GM21515 (cell line): Measurements from ENCODE around the gene AOX1.
"Not testable (repeated sequence)": the region's sequence is repeated elsewhere in the genome, so short reads cannot be mapped to it uniquely, and the experiment has no call there.

Experiments used
- ATAC-seq: cut with Tn5 transposase; IDR thresholded peaks from one replicate; pipeline ENCODE4 v1.9.1; 2021; ENCODE audit not compliant: unreplicated experiment

Gene AOX1

GRCh38 chr2:200600549-200601225, 14.9 kb downstream of the AOX1 start:
- ATAC-seq, result no peak

- ATAC-seq, result no peak
These were observed 16.8 kb downstream of the AOX1 start for GRCh38 chr2:200602584-200602983.

- ATAC-seq, result no peak
These were observed 18.2 kb downstream of the AOX1 start for GRCh38 chr2:200603972-200604371.

- no peak for ATAC-seq
These were observed 18.9 kb downstream of the AOX1 start for GRCh38 chr2:200604571-200605255.

GRCh38 chr2:200608341-200609027, 22.7 kb downstream of the AOX1 start:
- no peak for ATAC-seq

- ATAC-seq, result no peak
These were observed 23.3 kb downstream of the AOX1 start for GRCh38 chr2:200609028-200609614.

- not testable (repeated sequence) for ATAC-seq
These were observed 24.4 kb downstream of the AOX1 start for GRCh38 chr2:200610217-200610616.

GRCh38 chr2:200613692-200614091, 27.9 kb downstream of the AOX1 start:
- ATAC-seq, result no peak

- no peak for ATAC-seq
These were observed 28.4 kb downstream of the AOX1 start for GRCh38 chr2:200614249-200614648.

GRCh38 chr2:200615247-200615646, 29.4 kb downstream of the AOX1 start:
- no peak for ATAC-seq

GRCh38 chr2:200616193-200616592, 30.4 kb downstream of the AOX1 start:
- no peak for ATAC-seq

GRCh38 chr2:200616656-200617055, 30.8 kb downstream of the AOX1 start:
- ATAC-seq, result no peak

- no peak for ATAC-seq
These were observed 31.6 kb downstream of the AOX1 start for GRCh38 chr2:200617156-200618053.

- ATAC-seq, result no peak
These were observed 32.2 kb downstream of the AOX1 start for GRCh38 chr2:200618054-200618419.

GRCh38 chr2:200618590-200619021, 32.8 kb downstream of the AOX1 start:
- no peak for ATAC-seq

- ATAC-seq, result no peak
These were observed 33.5 kb downstream of the AOX1 start for GRCh38 chr2:200619279-200619678.

- no peak for ATAC-seq
These were observed 35.0 kb downstream of the AOX1 start for GRCh38 chr2:200620606-200621390.

GRCh38 chr2:200622106-200622505, 36.3 kb downstream of the AOX1 start:
- ATAC-seq, result no peak

GRCh38 chr2:200624026-200624425, 38.2 kb downstream of the AOX1 start:
- no peak for ATAC-seq

- ATAC-seq, result no peak
These were observed 38.8 kb downstream of the AOX1 start for GRCh38 chr2:200624658-200625057.
